ENCODE results near the gene CEP85.

Gene CEP85

DNA sequence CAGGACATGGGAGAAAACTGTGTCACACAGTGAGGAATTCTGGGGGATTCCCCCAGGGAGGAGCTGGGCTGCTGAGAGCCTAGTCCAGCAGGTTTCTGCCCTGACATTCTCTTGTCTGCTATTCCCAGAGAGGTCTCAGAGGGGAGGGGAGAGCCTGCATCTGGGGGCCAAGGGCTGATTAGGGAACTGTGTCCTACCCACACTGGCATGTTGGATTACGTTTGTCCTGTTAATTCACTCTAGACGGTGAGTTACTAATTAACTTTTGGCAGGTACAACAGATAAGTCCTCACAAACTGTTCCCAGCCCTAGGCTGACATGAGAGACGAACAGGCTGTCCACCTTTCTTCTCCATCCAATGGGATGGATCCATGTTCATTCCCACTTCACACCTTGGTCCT lies 43.3 kb downstream of the CEP85 start:
- DNase-seq (ENCODE audit: insufficient read length, low spot score) (no peak), FAIRE-seq (no peak)

DNA sequence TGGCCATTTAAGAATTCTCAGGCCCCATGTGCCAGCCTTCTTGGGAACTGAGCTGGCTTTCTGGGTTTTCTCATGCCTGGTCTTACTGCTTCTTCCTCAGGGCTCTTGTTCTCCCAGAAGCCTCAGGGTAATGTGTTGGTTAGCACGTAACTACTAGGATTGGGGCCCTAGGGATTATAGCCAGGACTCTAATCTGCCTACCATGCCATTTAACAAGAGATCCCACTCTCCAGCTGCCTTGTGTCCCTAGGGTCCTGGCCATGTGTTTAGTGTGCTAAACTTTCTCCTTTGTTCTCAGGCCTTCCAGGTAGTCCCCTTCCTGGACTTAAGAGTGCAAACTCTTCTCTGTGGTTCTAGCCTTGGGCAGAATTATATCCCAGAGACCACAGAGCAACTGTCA lies 43.7 kb downstream of the CEP85 start:
- DNase-seq (ENCODE audit: insufficient read length, low spot score) (no peak), FAIRE-seq (no peak)

DNA sequence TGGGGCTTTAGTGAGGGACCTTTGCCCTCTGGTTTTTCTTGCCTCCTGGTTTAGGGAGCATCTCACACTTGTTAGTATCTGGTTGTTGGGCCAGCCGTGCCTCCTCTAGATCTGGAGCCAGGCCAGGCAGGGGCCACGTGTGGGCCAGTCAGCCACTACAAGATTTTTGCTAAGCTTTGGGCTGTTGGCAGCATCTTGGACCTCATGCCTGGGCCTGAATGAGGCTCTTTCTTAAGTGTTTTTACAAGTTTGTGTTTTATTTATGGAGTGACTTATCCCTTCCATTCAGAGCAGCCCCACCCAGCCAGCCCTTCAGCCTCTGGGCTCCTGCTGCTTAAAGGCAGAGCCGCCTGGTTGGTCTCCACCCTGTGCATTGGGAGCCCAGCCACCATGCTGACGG lies 44.3 kb downstream of the CEP85 start:
- DNase-seq (ENCODE audit: insufficient read length, low spot score) (no peak), FAIRE-seq (no peak)

DNA sequence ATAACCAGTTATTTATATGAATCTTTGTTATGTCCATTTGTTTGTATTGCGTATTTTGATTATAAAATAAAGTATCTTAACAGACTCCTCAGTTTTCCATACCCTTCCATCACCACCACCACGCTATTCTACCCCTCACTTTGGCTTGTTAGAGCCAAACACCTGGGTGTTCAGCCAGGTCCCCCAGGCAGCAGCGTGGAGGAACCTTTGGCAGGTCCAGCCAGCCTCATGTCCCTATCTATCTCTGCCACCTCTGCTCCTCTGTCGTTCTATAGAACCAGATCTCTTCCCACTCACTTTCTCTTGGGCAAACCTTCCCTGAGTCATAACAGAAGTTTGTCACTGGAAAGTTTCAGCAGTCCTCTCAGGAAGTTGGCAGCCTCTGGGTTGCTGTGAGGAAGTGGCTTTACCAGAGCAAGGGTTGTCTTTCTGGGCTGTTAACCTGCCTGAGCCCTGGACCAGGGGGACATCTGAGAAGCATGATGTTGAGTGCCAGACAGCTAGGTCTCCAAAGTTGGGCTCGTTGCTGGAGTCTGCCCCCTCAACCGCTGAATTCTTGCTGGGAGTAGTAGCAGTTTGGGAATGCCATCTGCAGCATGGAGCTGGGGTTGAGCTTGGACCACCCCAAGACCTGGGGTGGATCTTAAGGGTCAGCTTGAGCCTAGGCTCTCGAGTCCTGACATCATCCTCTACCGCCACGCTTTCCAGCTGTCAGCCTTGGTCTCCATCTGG lies 44.9 kb downstream of the CEP85 start:
- FAIRE-seq: peak; percentile 42
- no peak for DNase-seq (ENCODE audit: insufficient read length, low spot score)

DNA sequence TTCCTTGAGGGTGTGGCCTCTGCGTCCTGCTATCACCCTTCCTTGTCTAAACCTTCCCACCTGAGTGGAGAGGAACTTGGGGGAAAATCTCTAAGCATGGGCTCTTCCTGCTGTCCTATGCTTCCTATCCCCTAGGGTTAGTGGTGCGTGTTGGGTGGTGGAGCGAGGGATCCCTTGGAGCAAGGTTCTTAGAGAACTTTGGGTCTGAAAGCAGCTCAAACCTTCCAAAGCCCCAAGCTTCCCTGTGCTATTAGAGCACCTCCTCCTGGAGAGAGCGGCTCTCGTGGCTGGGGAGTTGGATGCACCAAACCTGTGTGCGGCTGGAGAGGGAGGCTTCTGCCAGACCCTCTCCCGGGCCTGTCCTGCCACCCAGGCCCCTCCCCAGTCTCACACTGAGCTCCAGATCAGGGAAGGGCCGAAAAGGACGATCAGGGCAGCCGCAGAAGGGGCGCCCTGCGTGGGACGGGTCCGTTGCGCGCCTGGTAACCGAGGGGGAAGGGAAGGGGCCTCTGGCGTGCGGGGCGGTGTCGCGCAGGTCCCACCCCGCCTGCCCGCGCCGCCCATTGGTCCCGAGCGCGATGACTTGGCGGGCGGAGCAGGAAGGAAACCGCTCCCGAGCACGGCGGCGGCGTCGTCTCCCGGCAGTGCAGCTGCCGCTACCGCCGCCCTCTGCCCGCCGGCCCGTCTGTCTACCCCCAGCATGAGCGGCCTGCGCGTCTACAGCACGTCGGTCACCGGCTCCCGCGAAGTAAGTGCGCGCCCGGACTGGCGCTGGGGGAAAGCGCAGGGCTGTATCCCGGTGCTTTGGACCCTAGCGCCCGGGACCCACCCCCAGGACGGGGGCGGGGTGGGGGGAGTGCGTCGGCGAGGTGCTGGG lies 45.7 kb downstream of the CEP85 start, which contains the start of gene SH3BGRL3:
TSS of gene SH3BGRL3 (plus strand) at position 631 of the 877 bp plus-strand sequence. CDS start at position 701, 70 bp downstream.
- DNase-seq (ENCODE audit: insufficient read length, low spot score): peak; percentile 90

DNA sequence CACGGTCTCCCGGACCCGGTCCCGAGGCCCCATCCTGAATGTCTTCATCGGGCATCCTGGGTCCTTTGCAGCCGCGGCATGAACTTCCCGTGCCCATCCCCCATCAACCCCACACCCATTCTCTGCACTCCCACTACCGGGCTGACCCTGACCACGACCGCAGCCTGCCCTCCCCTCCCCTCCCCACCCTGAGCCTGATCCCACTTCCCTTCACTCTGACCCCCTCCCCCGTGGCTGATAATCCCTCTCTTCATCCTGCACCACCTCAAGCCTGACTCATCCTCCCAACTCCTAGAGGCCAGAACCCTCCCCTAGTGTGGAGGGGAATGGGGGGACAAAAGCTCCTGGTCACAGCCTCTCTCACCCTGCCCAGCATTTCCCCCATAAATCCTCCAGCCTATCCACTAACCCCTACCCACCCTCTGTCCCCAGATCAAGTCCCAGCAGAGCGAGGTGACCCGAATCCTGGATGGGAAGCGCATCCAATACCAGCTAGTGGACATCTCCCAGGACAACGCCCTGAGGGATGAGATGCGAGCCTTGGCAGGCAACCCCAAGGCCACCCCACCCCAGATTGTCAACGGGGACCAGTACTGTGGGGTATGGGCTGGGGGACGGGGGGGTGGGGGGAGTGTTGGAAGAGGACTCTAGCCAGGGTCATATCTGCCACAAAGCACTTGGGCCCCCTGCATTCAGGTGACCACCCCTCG lies 46.5 kb downstream of the CEP85 start:
- DNase-seq (ENCODE audit: insufficient read length, low spot score): no peak
- no peak for FAIRE-seq

More for the DNA sequence above, 45.7 kb downstream of the CEP85 start, which contains the start of gene SH3BGRL3:
- peak; percentile 79 for FAIRE-seq

DNA sequence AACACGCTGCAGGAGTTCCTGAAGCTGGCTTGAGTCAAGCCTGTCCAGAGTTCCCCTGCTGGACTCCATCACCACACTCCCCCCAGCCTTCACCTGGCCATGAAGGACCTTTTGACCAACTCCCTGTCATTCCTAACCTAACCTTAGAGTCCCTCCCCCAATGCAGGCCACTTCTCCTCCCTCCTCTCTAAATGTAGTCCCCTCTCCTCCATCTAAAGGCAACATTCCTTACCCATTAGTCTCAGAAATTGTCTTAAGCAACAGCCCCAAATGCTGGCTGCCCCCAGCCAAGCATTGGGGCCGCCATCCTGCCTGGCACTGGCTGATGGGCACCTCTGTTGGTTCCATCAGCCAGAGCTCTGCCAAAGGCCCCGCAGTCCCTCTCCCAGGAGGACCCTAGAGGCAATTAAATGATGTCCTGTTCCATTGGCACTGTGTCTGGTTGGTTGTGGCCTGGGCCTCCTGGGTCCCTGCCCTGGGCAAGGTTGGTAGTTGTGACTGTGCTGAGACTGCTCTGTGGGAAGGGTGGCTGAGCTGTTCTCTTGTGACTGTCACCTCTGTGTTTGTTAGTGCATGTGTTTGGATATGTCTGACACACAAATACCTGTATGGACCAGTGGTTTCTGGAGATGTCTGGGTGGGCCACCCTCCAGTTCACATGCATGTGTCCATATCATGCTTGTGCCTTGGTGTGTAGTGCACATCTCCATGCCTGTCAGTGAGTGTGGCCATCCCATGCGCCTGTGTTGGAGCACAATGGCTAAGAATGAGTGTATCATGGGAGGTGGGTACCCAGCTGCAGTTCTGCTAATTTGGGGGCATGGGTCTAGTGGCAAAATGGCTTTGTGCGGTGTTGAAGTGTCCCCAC lies 47.3 kb downstream of the CEP85 start:
- DNase-seq (ENCODE audit: insufficient read length, low spot score) (no peak), FAIRE-seq (no peak)

DNA sequence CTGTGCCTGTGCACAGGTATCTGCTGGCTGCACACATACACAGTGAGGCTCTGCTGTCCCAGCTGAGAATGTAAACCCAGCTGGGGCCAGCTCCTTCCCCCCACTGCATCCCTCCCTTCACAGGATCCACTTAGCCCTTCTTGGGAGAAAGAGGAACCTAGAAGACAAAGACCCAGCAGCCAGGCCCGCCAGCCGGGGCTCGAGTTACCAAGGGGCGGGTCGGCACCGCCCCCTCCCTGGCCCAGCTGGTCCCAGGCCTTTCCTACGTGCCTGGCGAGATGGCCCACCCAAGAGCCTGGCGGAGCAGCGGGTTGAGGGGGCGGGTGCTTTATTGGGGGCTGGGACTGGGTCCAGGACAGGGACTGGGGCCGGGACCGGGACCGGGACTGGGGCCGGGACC lies 48.0 kb downstream of the CEP85 start:
- DNase-seq (ENCODE audit: insufficient read length, low spot score): no peak

DNA sequence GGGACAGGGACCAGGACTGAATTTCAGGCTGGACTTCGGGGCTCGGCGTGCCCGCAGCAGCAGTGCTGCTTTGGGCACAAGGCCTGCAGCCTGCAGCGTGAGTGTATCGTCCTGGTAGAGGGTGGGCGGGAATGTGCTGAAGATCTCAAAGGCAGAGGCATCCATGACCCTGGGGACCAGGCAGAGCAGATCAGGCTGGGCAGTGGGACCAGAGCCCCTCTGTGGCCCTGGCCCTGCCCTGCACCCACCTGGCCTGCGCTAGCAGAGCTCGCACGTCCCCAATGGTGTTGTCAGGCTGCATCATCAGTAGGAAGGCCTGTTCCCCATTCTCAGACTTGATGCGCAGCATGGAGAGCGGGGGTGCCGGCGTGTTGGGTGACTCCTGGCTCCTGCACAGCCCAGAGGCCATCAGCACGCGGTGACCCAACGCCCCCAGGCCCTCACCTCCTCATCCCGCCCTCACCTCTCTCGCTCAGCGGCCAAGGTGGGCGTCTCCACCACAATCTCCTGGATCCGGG lies 48.5 kb downstream of the CEP85 start:
- DNase-seq (ENCODE audit: insufficient read length, low spot score) (no peak), FAIRE-seq (no peak)

More for the DNA sequence above, 48.0 kb downstream of the CEP85 start:
- FAIRE-seq: no peak

DNA sequence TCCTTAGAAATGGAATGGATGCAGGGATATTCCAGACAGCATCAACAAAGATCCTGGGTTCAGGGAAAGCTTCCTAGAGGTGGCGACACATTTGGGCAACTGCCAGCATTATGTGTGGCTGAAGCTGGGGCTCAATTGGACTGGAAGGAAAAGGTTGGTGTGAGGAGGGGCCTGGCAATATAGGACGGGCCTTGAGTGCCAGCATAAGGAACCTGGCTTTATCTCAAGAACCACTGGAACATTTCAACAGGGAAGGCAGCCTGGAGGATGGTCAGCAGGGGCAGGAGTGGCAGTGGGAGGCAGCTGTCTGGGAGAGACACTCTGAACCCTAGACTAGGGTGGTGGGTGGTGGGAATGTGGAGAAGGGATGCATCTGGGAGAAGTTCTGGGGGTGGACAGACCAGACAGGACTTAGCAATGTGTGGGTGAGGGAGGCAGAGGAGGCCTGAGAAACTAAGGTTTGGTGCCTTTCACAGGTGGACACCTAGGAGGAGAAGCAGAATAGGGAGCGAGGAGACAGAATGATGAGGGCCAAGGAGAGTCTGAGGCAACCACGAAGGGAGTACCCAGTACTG lies 49.4 kb downstream of the CEP85 start:
- DNase-seq (ENCODE audit: insufficient read length, low spot score): no peak

DNA sequence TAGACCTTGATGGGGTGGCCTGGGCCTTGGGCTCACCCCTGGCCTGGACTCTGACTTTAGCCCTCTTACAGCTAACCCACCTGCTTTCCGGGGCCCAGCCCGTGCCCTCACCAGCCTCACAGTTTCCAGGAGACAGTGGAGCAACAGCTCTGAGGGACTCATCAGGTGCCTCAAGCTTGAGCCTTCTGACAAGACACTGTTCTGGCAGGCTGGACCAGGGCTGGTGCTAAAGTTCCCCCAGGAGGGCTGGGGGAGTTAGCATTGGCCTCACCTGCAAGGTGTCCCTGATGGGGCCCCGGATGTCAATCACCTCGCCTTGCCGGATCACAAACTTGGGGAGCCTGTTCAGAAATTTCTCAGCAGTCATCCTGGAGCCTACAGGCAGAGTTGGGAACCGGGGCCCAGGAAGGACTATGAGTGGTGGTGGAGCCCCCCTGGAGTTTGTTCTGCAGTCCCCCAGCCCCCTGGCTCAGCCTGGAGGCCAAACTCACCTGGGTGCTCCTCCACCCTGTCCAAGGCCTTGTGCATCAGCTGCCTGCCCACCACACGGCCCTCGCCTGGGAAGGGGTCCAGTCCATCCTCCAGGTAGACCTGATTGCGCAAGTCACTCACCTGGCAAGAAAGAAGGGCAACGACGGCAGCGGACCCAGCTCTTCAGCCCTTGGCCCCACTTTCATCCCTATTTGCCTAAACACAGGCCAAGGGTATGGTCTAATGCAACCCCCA lies 50.0 kb downstream of the CEP85 start:
- no peak for FAIRE-seq
- no peak for DNase-seq (ENCODE audit: insufficient read length, low spot score)

More for the DNA sequence above, 49.4 kb downstream of the CEP85 start:
- no peak for FAIRE-seq

DNA sequence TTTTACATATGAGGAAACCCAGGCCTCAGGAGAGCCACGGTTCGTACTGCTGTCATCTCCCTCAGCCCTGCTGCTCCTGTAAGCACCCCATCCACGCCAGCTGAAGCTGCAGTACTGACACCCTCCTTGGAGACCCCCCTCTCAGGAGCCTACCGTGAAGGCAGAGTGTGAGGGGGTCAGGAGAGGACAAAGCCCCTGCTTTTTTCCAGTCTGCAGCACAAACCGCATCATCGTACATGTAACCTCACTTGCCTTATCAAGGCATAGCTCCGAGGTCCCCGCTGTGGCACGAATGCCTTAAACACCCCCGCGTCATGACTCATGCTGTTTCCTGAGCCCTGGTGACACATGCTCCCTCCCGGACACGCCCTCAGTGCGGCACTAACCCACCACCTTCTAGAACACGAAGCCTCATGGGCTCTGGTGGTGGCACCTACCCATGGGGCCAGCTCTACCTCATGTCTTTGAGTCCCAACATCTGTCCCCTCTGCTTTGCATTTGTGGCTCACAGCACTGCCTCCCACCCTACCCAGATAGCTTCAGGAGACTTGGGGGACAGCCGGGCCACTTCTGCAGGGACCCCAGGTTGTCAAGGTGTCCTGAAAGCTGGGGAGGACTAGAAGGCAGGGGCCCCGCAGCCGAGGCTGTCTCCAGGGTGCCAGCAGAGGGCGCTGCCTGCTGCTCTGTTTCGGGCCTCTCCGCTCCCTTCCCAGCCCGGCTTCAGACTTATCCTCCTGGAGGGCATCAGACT lies 50.8 kb downstream of the CEP85 start:
- peak; percentile 58 for DNase-seq (ENCODE audit: insufficient read length, low spot score)
- FAIRE-seq: peak; percentile 70

DNA sequence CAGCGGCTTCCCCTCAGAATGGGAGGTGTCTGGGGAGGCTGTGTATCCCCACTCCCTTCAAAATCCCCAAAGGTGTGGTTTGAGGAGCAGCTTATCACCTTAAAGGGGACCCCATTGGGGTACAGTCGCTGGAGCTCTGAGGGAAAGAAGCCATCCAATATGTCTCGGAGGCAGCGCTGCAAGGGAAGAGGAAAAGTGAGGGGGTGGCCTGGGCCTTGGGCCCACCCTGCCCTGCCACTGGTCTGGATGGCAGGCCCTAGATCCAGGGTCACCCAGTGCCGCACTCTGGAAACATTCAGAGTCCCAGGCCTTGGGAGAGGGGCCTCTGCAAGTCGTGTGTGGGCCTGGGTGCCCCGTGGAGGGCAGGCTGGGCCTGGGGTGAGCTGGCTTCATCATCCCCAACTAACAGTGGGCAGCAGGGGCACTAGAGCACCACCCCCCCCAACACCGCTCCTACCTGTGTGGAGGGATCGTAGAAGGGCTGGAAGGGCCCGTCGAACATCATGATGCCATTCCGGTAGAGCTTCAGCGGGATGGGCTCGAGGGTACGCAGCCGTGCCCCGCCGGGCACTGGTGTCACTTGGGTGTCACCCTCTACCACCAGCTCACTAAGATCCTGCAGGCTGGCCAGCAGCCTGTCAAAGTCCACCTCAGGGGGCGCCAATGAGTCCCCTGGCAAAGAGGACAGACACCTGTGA lies 51.5 kb downstream of the CEP85 start:
- FAIRE-seq (no peak), DNase-seq (ENCODE audit: insufficient read length, low spot score) (no peak)

DNA sequence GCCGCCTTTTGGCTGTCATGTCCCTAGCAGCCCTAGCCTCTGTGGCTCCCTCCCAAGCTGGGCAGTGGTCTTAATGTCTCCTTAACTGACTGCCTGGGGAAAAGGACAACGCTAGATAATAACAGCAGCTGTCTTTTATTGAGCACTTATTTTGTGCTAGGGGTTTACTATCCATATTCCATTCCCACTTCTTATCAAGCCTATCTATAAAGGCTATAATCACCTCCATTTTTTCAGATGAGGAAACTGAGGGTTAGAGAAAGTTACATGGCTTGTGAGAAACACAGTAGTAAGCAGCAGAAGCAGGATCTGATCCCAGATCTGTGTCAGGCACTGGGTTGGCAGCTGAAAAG lies 52.0 kb downstream of the CEP85 start:
- DNase-seq (ENCODE audit: insufficient read length, low spot score): no peak
- FAIRE-seq: no peak

DNA sequence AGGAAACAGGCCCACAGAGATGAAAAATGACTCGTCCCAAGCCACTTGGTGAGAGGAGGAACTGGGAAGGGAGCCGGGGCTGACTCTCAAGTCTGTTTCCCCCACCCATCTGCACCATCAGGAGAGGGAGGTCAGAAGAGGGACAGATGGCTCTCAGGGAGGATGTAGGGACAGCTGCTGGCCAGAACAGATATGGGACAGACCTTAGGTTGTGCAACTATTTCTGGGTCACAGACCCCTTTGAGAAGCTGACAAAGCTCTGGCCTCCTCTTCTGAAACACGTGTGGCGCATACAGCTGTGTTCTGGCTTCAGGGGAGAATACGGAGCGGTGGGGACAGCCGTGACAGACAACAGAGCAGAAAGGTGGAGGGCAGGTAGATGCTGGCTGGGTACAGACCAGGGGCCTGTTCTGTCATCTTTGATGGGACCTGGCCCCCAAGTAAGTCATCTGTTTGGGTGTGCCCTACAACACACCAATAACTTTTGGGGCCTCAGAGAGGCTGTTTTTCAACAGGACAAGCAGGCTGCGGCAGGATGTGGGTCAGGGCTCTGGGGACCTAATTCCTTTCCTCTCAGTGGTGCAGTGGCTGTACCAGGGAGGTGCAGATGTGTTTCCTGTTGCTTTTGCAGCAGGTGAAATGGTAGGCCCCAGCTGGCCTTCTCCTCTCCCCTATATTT lies 53.2 kb downstream of the CEP85 start:
- peak; percentile 91 for FAIRE-seq

DNA sequence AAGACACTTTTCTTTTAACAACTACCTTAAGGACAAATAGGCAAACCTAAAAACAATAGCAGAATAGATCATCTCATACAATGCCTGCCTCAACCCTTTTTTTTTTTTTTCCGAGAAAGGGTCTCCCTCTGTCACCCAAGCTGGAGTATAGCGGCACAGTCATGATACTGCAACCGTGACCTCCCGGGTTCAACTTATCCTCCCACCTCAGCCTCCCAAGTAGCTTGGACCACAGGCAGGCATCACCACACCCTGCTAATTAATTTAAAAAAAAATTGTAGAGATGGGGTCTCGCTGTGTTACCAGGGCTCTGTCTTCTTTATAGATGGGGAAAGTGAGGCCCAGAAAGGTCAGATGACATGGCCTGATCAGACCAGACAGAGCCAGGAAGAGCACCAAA lies 53.8 kb downstream of the CEP85 start:
- FAIRE-seq: peak; percentile 28

More for the DNA sequence above, 53.2 kb downstream of the CEP85 start:
- DNase-seq (ENCODE audit: insufficient read length, low spot score): peak; percentile 72

DNA sequence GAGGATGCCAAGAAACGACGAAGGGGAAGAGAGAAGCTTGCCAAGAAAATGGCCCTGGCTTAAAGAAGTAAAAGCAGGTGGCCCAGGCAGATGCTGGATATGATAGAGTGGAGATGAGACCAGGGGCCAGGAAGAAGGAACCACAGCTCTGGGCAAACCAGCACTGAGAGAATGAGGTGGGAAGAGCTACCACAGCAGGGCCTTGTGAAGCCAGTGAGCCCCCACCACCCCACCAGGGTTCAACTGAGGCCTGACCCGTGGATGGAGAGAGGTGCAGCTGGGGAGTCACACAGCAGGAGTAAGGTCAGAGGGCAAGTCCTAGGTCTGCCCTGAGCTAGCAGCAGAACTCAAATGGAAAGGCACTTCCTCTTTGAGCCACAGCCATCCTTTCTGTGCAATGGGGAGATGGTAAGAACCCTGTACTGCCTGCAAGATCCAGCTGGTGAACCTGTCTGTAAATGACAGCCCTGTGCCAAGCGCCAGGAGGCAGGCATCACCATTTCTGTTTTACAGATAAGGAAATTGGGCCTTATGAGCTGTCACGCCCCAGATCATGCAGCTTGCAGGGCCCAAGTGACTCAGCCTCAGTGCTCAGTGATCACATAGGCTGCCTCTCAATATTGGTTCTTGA lies 54.4 kb downstream of the CEP85 start:
- FAIRE-seq: no peak

More for the DNA sequence above, 53.8 kb downstream of the CEP85 start:
- no peak for DNase-seq (ENCODE audit: insufficient read length, low spot score)

More for the DNA sequence above, 54.4 kb downstream of the CEP85 start:
- DNase-seq (ENCODE audit: insufficient read length, low spot score): no peak

Measured in GM19239 (cell line).